Sigmoid colon (tissue), 7 donors: ENCODE data around the gene ELMO1. TPM values are rescaled to one million over a fixed set of nuclear protein-coding genes. Genes with fewer than 3 reads are reported as not detected.

ENCODE experiments used
- DNase-seq: peaks from one replicate; pipeline ENCODE4 v3.0.0-alpha.2; 2019
- H3K27ac ChIP-seq, 4 donors: fragments of 200-600 bp; sonication (generic); one replicate each; pipeline ENCODE4 v1.5.1; 2016 to 2019; ENCODE audit warnings: mild to moderate bottlenecking in 1 of 4
- H3K27me3 ChIP-seq, 3 donors: fragments of 200-600 bp; sonication (generic); one replicate each; pipeline ENCODE4 v1.5.1; 2019; ENCODE audit warnings: mild to moderate bottlenecking in 1 of 3
- H3K36me3 ChIP-seq, 4 donors: fragments of 200-600 bp; sonication (generic); one replicate each; pipeline ENCODE4 v1.5.1; 2016 to 2019
- H3K4me1 ChIP-seq, 4 donors: fragments of 200-600 bp; sonication (generic); one replicate each; pipeline ENCODE4 v1.5.1; 2017 to 2019
- H3K4me3 ChIP-seq, 4 donors: fragments of 200-600 bp; sonication (generic); one replicate each; pipeline ENCODE4 v1.5.1; 2017 to 2019; ENCODE audit warnings: mild to moderate bottlenecking in 2 of 4, moderate library complexity in 1 of 4
- H3K9me3 ChIP-seq, 4 donors: fragments of 200-600 bp in 3 of 4; sonication (generic) in 3 of 4; one replicate each; pipeline versions ENCODE4 v1.5.1 to v1.6.1; 2013 to 2019
- EP300 ChIP-seq, 4 donors: sonication (generic); formaldehyde crosslinking; IDR thresholded peaks; one replicate each; pipeline ENCODE4 v1.6.1; 2017; ENCODE audit warnings: antibody characterized with exemption in 4 of 4
- POLR2A ChIP-seq, 2 donors: fragments of 450-650 bp; IDR thresholded peaks; one replicate each; pipeline ENCODE4 v1.6.1; 2016; ENCODE audit warnings: antibody characterized with exemption in 2 of 2, mild to moderate bottlenecking in 2 of 2, moderate library complexity in 2 of 2
- POLR2AphosphoS5 ChIP-seq, 4 donors: sonication (generic); formaldehyde crosslinking; IDR thresholded peaks; one replicate each; pipeline ENCODE4 v1.6.1; 2017; ENCODE audit warnings: antibody characterized with exemption in 4 of 4
- WGBS, 2 donors: extraction: QIAGEN DNeasy Blood & Tissue Kit; methylation state at CpG; one replicate each; pipeline ENCODE4 v1.1.7; 2013; 5-methylcytosine and 5-hydroxymethylcytosine counted together
- intact Hi-C: fragments of 100-400 bp; cut with DNase I; formaldehyde crosslinking; loops from one replicate; pipeline ENCODE4 v1.15.1; 2023
- polyA plus RNA-seq, 3 donors: library from polyadenylated mRNA; stranded (reverse); fragments of 200-250 nt; gene quantifications; one replicate each; pipeline ENCODE4 v1.2.3, GENCODE V29; 2013
- total RNA-seq, 4 donors: library from RNA; depleted of rRNA; stranded (reverse); fragments of >200 nt; gene quantifications; one replicate each; pipeline ENCODE4 v1.1.0, GENCODE V29; 2016
- TF ChIP-seq, protein P1 (sequence below), 4 experiments: fragments of 450-650 bp in 3 of 4; fragments of 200-600 bp in 1 of 4; IDR thresholded peaks; one replicate each; pipeline ENCODE4 v1.5.1; 2016 to 2019; ENCODE audit warnings: antibody characterized with exemption in 4 of 4, mild to moderate bottlenecking in 3 of 4, moderate library complexity in 2 of 4
- donor health status: healthy with polysubstance abuse.
- donor health status: Bipolar disorder and iron deficiency.
- donor health status: healthy.

ELMO1 gene
- total and polyA plus RNA-seq, 7 donors, result 2.3 to 63.1 (median 33.9) TPM

DNA sequence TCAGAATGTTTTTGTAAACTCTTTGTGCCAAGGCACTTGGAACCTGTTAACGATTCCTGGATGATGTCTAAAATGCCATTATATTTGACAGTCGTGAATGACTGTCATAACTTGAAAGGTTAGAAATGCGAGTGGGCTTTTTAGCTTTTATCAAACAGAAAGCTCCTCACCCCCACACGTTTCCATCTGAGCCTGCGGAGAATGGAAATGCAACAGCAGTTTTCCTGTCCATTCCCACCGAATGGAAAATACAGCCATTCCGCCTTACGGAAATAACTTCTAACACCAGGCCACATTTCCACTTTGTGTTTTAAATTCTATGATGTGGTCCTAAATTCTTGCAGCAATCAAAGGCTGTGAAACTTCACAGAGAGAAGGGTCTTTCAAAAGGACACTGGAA is 83.8 kb downstream of the ELMO1 start:
- WGBS, 2 donors, result 77 to 79% methylated on average over 8 of the region's 8 CpGs
- TF ChIP-seq EP300 (IDR thresholded peaks at IDR 0.05), result no peak
- TF ChIP-seq POLR2A (IDR thresholded peaks at IDR 0.05), result no peak
- TF ChIP-seq, protein P1, sequence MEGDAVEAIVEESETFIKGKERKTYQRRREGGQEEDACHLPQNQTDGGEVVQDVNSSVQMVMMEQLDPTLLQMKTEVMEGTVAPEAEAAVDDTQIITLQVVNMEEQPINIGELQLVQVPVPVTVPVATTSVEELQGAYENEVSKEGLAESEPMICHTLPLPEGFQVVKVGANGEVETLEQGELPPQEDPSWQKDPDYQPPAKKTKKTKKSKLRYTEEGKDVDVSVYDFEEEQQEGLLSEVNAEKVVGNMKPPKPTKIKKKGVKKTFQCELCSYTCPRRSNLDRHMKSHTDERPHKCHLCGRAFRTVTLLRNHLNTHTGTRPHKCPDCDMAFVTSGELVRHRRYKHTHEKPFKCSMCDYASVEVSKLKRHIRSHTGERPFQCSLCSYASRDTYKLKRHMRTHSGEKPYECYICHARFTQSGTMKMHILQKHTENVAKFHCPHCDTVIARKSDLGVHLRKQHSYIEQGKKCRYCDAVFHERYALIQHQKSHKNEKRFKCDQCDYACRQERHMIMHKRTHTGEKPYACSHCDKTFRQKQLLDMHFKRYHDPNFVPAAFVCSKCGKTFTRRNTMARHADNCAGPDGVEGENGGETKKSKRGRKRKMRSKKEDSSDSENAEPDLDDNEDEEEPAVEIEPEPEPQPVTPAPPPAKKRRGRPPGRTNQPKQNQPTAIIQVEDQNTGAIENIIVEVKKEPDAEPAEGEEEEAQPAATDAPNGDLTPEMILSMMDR (IDR thresholded peaks at IDR 0.05), result no peak
- no peak for TF ChIP-seq POLR2AphosphoS5 (IDR thresholded peaks at IDR 0.05)
- intact Hi-C loops, result no loop called here
- Histone ChIP-seq H3K9me3 (no peaks in the 10 kb centered on the region), H3K4me1 (no peaks in the 10 kb centered on the region), H3K27me3 (no peaks in the 10 kb centered on the region), H3K36me3 (no peaks in the 10 kb centered on the region), H3K4me3 (no peak overlapping the region), H3K27ac (no peak overlapping the region)
- no peak for DNase-seq

- Histone ChIP-seq H3K4me1 (no peaks in the 10 kb centered on the region), H3K27ac (no peak overlapping the region), H3K36me3 (no peaks in the 10 kb centered on the region), H3K9me3 (no peaks in the 10 kb centered on the region), H3K27me3 (no peaks in the 10 kb centered on the region), H3K4me3 (no peak overlapping the region)
- intact Hi-C loops, result no loop called here
- 78 to 93% methylated on average over 3 of the region's 3 CpGs for WGBS, 2 donors
- DNase-seq, result no peak
- no peak for TF ChIP-seq EP300 (IDR thresholded peaks at IDR 0.05)
- TF ChIP-seq, protein P1 (IDR thresholded peaks at IDR 0.05), result no peak
- no peak for TF ChIP-seq POLR2AphosphoS5 (IDR thresholded peaks at IDR 0.05)
- no peak for TF ChIP-seq POLR2A (IDR thresholded peaks at IDR 0.05)
Measured at GRCh38 chr7:37363536-37364491, 84.8 kb downstream of the ELMO1 start.

- Histone ChIP-seq H3K9me3 (no peaks in the 10 kb centered on the region), H3K4me1 (no peaks in the 10 kb centered on the region), H3K27ac (no peak overlapping the region), H3K27me3 (no peaks in the 10 kb centered on the region), H3K36me3 (no peaks in the 10 kb centered on the region), H3K4me3 (no peak overlapping the region)
- WGBS, 2 donors, result 83 to 91% methylated on average over 2 of the region's 2 CpGs
- intact Hi-C loops, result no loop called here
- no peak for DNase-seq
- TF ChIP-seq EP300 (IDR thresholded peaks at IDR 0.05) (no peak), POLR2A (IDR thresholded peaks at IDR 0.05) (no peak), POLR2AphosphoS5 (IDR thresholded peaks at IDR 0.05) (no peak)
- TF ChIP-seq, protein P1 (IDR thresholded peaks at IDR 0.05), result no peak
Measured at GRCh38 chr7:37362802-37363201, 85.9 kb downstream of the ELMO1 start.

GRCh38 chr7:37360484-37360883 is 88.2 kb downstream of the ELMO1 start:
- Histone ChIP-seq H3K9me3 (no peaks in the 10 kb centered on the region), H3K27ac (no peak overlapping the region), H3K4me1 (peaks cover 0 to 5% (median 2%) of the 10 kb centered on the region in 4 donors), H3K36me3 (no peaks in the 10 kb centered on the region), H3K27me3 (no peaks in the 10 kb centered on the region), H3K4me3 (no peak overlapping the region)
- no peak for DNase-seq
- 88 to 92% methylated on average over 2 of the region's 2 CpGs for WGBS, 2 donors
- no peak for TF ChIP-seq POLR2A (IDR thresholded peaks at IDR 0.05)
- TF ChIP-seq, protein P1 (IDR thresholded peaks at IDR 0.05), result no peak
- TF ChIP-seq EP300 (IDR thresholded peaks at IDR 0.05), result no peak
- no peak for TF ChIP-seq POLR2AphosphoS5 (IDR thresholded peaks at IDR 0.05)
- intact Hi-C loops, result no loop called here
